Erythroblast (primary cell): ENCODE results near the gene BSPH1.

ENCODE experiments used
- GATA1 ChIP-seq: IDR thresholded peaks from 2 replicates; pipeline ENCODE4 v1.6.1; 2011; ENCODE audit warnings: low read depth, mild to moderate bottlenecking, control low read depth, low read length, moderate library complexity
- POLR2A ChIP-seq: IDR thresholded peaks from 2 replicates; pipeline ENCODE4 v1.6.1; 2011; ENCODE audit warnings: mild to moderate bottlenecking, low read length

GRCh38 chr19:48006762-48007161 lies 14.8 kb upstream of the BSPH1 start:
- TF ChIP-seq POLR2A (no peak), GATA1 (no peak)
